Fibroblast of lung (primary cell): ENCODE data around the gene PUSL1.

Source experiments
- CTCF ChIP-seq, 2 donors: IDR thresholded peaks in 1 of 2; conservative IDR thresholded peaks in 1 of 2; 1 replicate in 1 of 2; 2 replicates in 1 of 2; pipeline ENCODE4 v1.5.1; 2011 to 2012; ENCODE audit warnings: low read length in 2 of 2, control low read depth in 1 of 2, inconsistent platforms in 1 of 2, low read depth in 1 of 2, mild to moderate bottlenecking in 1 of 2
- EZH2 ChIP-seq: IDR thresholded peaks from 2 replicates; pipeline ENCODE4 v1.5.1; 2012; ENCODE audit warnings: low read length, control low read depth, mild to moderate bottlenecking; ENCODE audit errors: missing control alignments

GRCh38 chr1:1320666-1321448, 12.5 kb downstream of the PUSL1 start:
- no peak for TF ChIP-seq CTCF (conservative IDR thresholded peaks at IDR 0.05 in 1 of 2, IDR thresholded peaks at IDR 0.05 in 1 of 2; ENCODE audit: low read depth in 1 of 2, low read length in 2 of 2)
- no peak for TF ChIP-seq EZH2
